Measurements from ENCODE around the gene NREP.
A peak's percentile ranks its signal among the peaks of the same experiment; 100 is the strongest.

NREP gene, protein sequence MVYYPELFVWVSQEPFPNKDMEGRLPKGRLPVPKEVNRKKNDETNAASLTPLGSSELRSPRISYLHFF

DNA sequence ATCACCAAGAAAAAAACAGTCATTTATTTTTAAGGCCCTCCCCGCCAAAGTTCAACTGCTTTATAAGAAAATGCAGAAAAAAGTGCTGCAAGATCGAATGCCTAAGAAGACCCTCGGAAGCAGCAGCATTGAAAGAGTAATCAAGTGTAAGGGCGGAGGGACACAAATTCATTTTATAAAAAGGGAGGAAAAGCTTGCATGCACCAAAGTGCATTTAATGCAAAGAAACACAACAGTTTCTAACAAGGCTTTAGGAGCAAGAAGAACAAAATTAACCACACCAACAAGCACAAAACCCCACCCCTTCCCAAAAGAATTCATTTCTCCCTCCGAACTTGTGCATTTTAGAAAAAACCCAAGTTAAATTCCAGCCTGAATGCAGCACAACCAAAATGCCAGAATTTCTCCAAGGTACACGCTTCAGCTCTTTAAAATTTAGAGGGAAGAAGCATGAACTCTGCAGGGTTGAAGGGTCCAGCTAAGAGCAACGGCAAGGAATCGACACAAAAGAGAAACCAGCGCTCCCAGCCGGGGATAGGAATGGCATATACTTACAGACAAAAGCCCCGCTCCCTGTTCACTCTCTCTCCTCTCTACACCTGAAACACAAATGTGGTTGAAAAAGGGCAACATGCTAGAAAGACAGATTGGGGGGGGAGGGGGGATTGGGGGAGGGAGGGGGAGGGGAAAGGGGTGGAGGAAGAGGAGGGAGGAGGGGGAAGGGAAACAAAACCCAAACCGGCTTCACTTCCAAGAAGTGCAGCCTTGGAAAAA is at the start of gene NREP:
Gene NREP, minus strand, starts transcription at position 614 of the 774 bp plus-strand sequence. CDS start 1,422 bp downstream, outside the sequence.
- peaks cover 28% of the 10 kb centered on the region for H3K4me1 ChIP-seq (ENCODE audit: insufficient read depth, low read length)
- H3K9me3 ChIP-seq (ENCODE audit: low read length), result no peaks in the 10 kb centered on the region
- H3K27me3 ChIP-seq (ENCODE audit: control insufficient read depth in 1 of 2, insufficient read depth in 2 of 2, low read length in 2 of 2), result no peaks in the 10 kb centered on the region
- no peaks in the 10 kb centered on the region for H3K36me3 ChIP-seq (ENCODE audit: insufficient read depth, low read length)
- peak within 1 kb of the TSS; percentile 95 for H3K27ac ChIP-seq (ENCODE audit: low read depth, low read length)
- peak within 1 kb of the TSS; percentile 55 for H3K9ac ChIP-seq (ENCODE audit: low read length)
- H3K4me3 ChIP-seq (ENCODE audit: low read depth in 1 of 2, low read length in 2 of 2), result peak within 1 kb of the TSS; percentile 70 to 76

DNA sequence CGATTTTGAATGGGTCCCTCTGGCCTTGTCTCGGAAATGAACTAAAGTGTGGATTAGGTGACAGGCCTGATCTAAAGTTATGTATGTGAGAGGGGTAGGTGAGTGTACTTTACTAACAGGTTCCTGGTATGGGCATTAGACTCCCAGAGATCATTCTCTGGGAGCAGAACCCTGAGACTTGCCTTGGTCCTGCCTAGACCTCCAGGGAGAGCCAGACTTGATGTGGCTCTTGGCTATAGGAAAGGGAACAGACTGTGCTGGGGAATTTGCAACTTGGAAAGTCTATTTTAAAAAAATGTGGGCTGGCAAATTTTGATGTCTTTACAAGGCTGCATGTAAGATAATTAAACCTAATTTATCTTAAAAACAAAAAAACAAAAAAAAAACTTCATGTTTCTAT is 49.8 kb upstream of the NREP start:
- H3K27ac ChIP-seq (ENCODE audit: low read depth, low read length), result no peak overlapping the region
- H3K9ac ChIP-seq (ENCODE audit: low read length), result no peak overlapping the region
- no peaks in the 10 kb centered on the region for H3K4me1 ChIP-seq (ENCODE audit: insufficient read depth, low read length)
- H3K9me3 ChIP-seq (ENCODE audit: low read length), result no peaks in the 10 kb centered on the region
- H3K36me3 ChIP-seq (ENCODE audit: insufficient read depth, low read length), result no peaks in the 10 kb centered on the region
- H3K4me3 ChIP-seq (ENCODE audit: low read depth in 1 of 2, low read length in 2 of 2), result no peak overlapping the region
- H3K27me3 ChIP-seq (ENCODE audit: control insufficient read depth in 1 of 2, insufficient read depth in 2 of 2, low read length in 2 of 2), result no peaks in the 10 kb centered on the region

DNA sequence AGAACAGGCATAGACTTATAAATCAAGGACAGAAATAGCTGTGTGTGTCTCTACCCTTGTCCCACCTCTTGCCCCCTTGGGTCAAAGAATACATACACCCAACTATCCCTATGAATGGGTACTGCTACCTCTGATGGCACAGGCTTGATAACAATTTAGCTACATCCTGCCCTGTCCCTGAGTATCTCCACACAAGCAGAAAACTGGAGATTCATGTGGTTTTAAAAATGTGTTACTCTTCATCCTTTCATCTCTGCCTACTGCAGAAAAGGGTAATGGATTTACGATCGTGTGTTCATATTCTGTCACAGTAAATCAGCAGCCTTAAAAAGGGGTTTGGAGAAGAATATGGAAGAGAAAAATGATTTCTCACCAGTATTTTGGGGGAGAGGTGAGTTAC is 49.2 kb upstream of the NREP start:
- H3K4me1 ChIP-seq (ENCODE audit: insufficient read depth, low read length), result no peaks in the 10 kb centered on the region
- no peak overlapping the region for H3K27ac ChIP-seq (ENCODE audit: low read depth, low read length)
- no peaks in the 10 kb centered on the region for H3K27me3 ChIP-seq (ENCODE audit: control insufficient read depth in 1 of 2, insufficient read depth in 2 of 2, low read length in 2 of 2)
- H3K9me3 ChIP-seq (ENCODE audit: low read length), result no peaks in the 10 kb centered on the region
- H3K36me3 ChIP-seq (ENCODE audit: insufficient read depth, low read length), result no peaks in the 10 kb centered on the region
- H3K9ac ChIP-seq (ENCODE audit: low read length), result no peak overlapping the region
- H3K4me3 ChIP-seq (ENCODE audit: low read depth in 1 of 2, low read length in 2 of 2), result no peak overlapping the region

DNA sequence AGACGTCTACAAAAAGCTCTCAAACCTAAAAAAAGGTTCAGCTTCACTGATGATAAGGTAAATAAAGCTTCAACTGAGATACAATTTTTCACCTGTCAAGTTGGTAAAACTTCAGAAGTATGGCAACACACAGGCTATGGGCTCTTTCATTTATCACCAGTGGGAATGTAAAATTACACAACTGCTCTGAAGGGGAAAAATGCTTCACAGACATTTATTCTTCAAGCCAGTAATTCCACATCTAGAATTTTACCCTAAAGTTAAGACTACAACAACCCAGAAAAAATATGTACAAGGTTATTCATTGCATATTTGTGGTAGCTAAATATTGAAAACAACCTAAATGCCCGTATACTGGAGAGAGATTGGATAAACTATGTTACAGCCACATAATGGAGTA is 48.1 kb upstream of the NREP start:
- no peak overlapping the region for H3K27ac ChIP-seq (ENCODE audit: low read depth, low read length)
- H3K27me3 ChIP-seq (ENCODE audit: control insufficient read depth in 1 of 2, insufficient read depth in 2 of 2, low read length in 2 of 2), result no peaks in the 10 kb centered on the region
- H3K9ac ChIP-seq (ENCODE audit: low read length), result no peak overlapping the region
- no peaks in the 10 kb centered on the region for H3K9me3 ChIP-seq (ENCODE audit: low read length)
- H3K36me3 ChIP-seq (ENCODE audit: insufficient read depth, low read length), result no peaks in the 10 kb centered on the region
- no peak overlapping the region for H3K4me3 ChIP-seq (ENCODE audit: low read depth in 1 of 2, low read length in 2 of 2)
- no peaks in the 10 kb centered on the region for H3K4me1 ChIP-seq (ENCODE audit: insufficient read depth, low read length)

DNA sequence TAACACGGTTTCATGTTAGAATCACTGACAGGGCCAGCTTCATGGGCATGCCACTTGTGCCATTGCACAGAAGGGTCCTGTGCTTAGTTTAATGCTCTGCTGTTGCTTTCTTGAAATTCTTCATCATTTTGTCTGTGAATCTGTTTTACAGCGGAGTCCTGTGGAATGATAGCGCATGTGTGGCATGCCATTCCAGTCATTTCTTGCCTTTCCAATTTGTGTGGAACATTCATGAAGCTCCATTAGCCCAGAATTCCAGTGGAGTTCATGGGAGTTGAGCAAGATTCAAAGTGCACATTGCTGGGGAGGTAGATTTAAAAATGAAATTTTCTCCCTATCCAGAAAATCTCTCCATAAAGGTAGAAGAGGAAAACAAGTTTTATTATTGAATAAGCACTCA is 43.4 kb upstream of the NREP start:
- H3K4me1 ChIP-seq (ENCODE audit: insufficient read depth, low read length), result no peaks in the 10 kb centered on the region
- no peaks in the 10 kb centered on the region for H3K9me3 ChIP-seq (ENCODE audit: low read length)
- no peak overlapping the region for H3K27ac ChIP-seq (ENCODE audit: low read depth, low read length)
- no peak overlapping the region for H3K4me3 ChIP-seq (ENCODE audit: low read depth in 1 of 2, low read length in 2 of 2)
- H3K9ac ChIP-seq (ENCODE audit: low read length), result no peak overlapping the region
- no peaks in the 10 kb centered on the region for H3K27me3 ChIP-seq (ENCODE audit: control insufficient read depth in 1 of 2, insufficient read depth in 2 of 2, low read length in 2 of 2)
- H3K36me3 ChIP-seq (ENCODE audit: insufficient read depth, low read length), result no peaks in the 10 kb centered on the region

DNA sequence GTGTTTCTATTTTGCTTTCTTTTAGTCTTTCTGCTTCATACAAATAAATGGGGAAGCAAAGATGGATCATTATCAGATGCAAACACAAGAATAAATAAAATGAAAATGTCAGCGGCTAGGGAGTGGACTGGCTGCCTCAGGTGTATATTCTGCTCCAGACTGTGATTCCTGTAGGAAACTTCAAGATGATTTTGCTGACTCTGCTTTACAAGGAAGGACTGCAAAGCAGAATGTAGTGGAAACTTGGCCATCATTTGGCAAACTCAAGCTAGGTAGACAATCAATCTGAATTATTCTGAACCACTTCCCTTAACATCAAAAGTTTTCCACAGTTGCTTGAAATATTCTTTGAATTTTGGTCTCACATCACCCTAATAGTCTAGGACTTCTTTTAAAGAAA is 38.1 kb upstream of the NREP start:
- Histone ChIP-seq H3K4me3 (ENCODE audit: low read depth in 1 of 2, low read length in 2 of 2) (no peak overlapping the region), H3K9me3 (ENCODE audit: low read length) (no peaks in the 10 kb centered on the region), H3K36me3 (ENCODE audit: insufficient read depth, low read length) (no peaks in the 10 kb centered on the region), H3K27ac (ENCODE audit: low read depth, low read length) (no peak overlapping the region), H3K27me3 (ENCODE audit: control insufficient read depth in 1 of 2, insufficient read depth in 2 of 2, low read length in 2 of 2) (no peaks in the 10 kb centered on the region), H3K4me1 (ENCODE audit: insufficient read depth, low read length) (no peaks in the 10 kb centered on the region), H3K9ac (ENCODE audit: low read length) (no peak overlapping the region)

DNA sequence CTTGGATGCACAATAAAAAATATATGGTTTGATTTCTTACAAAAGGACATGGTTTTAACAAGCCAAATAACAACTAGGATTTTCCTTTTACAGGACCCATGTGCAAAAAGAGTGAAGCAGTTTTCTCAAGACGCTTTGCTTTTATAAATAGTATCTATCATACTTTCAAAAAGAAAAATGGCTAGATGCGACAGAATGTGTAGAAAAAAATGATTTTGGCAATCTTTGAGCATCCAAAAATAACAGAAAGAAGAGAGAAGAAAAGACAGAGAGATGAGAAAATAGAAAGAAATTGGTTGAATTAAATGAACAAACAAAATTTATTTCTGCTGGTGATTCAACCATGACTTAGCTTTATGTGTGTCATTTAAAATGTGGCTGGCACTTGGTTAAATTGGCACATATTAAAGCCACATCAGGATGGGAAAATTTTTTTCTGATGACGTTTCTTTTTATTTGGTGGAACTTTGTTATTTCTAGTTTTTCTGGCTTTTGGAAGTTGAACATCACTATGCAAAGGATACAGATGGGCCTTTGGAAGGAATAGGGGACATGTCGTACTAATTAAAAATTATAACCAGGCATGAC is 35.6 kb upstream of the NREP start:
- Histone ChIP-seq H3K27me3 (ENCODE audit: control insufficient read depth in 1 of 2, insufficient read depth in 2 of 2, low read length in 2 of 2) (no peaks in the 10 kb centered on the region), H3K9me3 (ENCODE audit: low read length) (no peaks in the 10 kb centered on the region), H3K4me1 (ENCODE audit: insufficient read depth, low read length) (no peaks in the 10 kb centered on the region), H3K4me3 (ENCODE audit: low read depth in 1 of 2, low read length in 2 of 2) (no peak overlapping the region), H3K36me3 (ENCODE audit: insufficient read depth, low read length) (no peaks in the 10 kb centered on the region), H3K9ac (ENCODE audit: low read length) (no peak overlapping the region), H3K27ac (ENCODE audit: low read depth, low read length) (no peak overlapping the region)

DNA sequence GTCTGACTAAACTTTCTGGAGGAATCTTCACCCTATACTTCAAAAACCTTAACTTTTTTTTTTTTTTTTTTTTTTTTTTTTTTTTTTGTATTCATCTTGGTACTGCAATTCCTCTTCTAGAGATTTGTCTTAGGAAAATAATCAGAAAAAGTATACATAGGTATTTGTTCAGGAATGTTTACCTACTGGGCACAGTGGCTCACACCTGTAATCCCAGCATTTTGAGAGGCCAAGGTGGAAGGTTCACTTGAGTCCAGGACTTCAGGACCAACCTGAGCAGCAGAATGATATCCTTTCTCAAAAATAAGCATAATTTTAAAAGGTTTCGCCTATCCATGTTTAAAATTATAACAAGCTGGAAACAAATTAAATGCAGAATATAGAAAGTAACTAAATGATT is 33.3 kb upstream of the NREP start:
- Histone ChIP-seq H3K4me1 (ENCODE audit: insufficient read depth, low read length) (no peaks in the 10 kb centered on the region), H3K27ac (ENCODE audit: low read depth, low read length) (no peak overlapping the region), H3K27me3 (ENCODE audit: control insufficient read depth in 1 of 2, insufficient read depth in 2 of 2, low read length in 2 of 2) (no peaks in the 10 kb centered on the region), H3K36me3 (ENCODE audit: insufficient read depth, low read length) (no peaks in the 10 kb centered on the region), H3K4me3 (ENCODE audit: low read depth in 1 of 2, low read length in 2 of 2) (no peak overlapping the region), H3K9ac (ENCODE audit: low read length) (no peak overlapping the region), H3K9me3 (ENCODE audit: low read length) (no peaks in the 10 kb centered on the region)

DNA sequence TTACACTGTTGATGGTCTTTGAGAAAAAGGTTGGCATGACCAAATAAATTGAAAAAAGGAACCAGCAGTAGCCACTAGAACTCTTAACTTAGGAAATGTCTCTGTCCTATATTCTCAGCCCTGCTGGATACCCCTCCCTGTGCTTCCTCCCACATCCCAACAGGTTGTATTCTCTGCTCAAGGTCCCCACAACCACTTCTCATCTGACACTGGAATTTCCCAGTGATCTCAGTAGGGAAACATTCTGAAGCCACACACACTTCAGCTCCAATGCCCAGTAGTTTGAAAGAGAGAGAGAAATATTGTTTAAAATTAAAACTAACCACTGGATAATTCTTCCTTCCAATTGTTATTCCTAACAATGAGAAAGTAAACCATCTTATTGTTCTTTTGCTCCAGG is 30.0 kb upstream of the NREP start:
- Histone ChIP-seq H3K27me3 (ENCODE audit: control insufficient read depth in 1 of 2, insufficient read depth in 2 of 2, low read length in 2 of 2) (no peaks in the 10 kb centered on the region), H3K9ac (ENCODE audit: low read length) (no peak overlapping the region), H3K36me3 (ENCODE audit: insufficient read depth, low read length) (no peaks in the 10 kb centered on the region)

DNA sequence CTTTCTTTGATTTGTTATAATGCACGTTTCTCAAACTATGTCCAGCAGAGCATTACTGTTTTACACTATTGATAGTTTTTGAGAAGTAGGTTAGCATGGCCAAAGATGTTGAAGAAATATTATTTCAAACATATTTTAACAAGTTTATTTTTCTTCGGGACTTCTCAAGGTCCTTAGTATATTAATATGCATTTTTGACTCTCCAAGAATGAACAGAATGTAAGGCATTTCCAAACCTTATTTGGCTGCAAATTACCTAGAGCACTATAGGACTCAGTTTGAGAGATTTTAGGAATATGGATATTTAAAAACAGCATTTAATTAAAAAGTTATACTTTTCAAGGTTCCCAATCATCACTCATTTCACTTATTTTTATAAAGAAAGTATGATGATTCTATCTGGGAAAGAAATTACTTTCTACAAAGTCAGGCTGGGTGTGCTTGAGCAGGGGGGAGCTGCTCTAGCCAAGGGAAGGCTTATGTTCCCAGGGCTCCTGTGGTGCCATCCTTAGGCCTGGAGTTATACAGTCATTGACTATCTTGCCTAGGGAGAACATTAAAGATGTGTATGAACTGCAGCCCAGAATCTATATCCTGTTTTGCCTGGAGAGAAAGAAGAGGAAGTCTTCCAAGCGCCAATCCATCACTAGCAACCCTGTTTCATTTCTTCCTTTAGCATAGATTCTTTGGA is 27.6 kb upstream of the NREP start:
- Histone ChIP-seq H3K27me3 (ENCODE audit: control insufficient read depth in 1 of 2, insufficient read depth in 2 of 2, low read length in 2 of 2) (no peaks in the 10 kb centered on the region), H3K9me3 (ENCODE audit: low read length) (no peaks in the 10 kb centered on the region), H3K27ac (ENCODE audit: low read depth, low read length) (no peak overlapping the region), H3K9ac (ENCODE audit: low read length) (no peak overlapping the region), H3K36me3 (ENCODE audit: insufficient read depth, low read length) (no peaks in the 10 kb centered on the region), H3K4me1 (ENCODE audit: insufficient read depth, low read length) (peaks cover 7% of the 10 kb centered on the region), H3K4me3 (ENCODE audit: low read depth in 1 of 2, low read length in 2 of 2) (no peak overlapping the region)

More for the DNA sequence above, 30.0 kb upstream of the NREP start:
- Histone ChIP-seq H3K27ac (ENCODE audit: low read depth, low read length) (no peak overlapping the region), H3K4me1 (ENCODE audit: insufficient read depth, low read length) (no peaks in the 10 kb centered on the region), H3K9me3 (ENCODE audit: low read length) (no peaks in the 10 kb centered on the region), H3K4me3 (ENCODE audit: low read depth in 1 of 2, low read length in 2 of 2) (no peak overlapping the region)

DNA sequence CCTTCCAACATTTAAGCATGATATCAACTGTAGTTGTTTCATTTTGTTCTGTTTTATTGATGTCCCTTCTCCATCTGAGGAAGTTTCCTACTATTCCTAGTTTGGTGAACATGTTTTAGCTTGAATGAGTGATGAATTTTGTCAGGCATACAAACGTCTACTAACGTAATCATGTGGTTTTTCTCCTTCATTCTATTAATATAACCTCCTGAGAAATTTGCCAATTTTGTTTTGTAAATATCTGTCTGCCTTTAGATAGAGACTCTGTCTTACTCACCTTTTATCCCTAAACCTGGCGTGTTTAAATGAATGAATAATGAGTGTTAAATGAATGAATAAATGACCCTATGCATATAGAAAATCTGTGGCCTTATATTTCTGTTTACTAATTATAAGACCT is 26.5 kb upstream of the NREP start:
- Histone ChIP-seq H3K9me3 (ENCODE audit: low read length) (no peaks in the 10 kb centered on the region), H3K27me3 (ENCODE audit: control insufficient read depth in 1 of 2, insufficient read depth in 2 of 2, low read length in 2 of 2) (no peaks in the 10 kb centered on the region), H3K9ac (ENCODE audit: low read length) (no peak overlapping the region), H3K36me3 (ENCODE audit: insufficient read depth, low read length) (no peaks in the 10 kb centered on the region), H3K27ac (ENCODE audit: low read depth, low read length) (no peak overlapping the region), H3K4me1 (ENCODE audit: insufficient read depth, low read length) (peaks cover 13% of the 10 kb centered on the region), H3K4me3 (ENCODE audit: low read depth in 1 of 2, low read length in 2 of 2) (no peak overlapping the region)
